Astrocyte (in vitro differentiated cells and primary cell): ENCODE data around the gene CFAP157.

ENCODE experiments used
- EZH2 ChIP-seq: IDR thresholded peaks from 2 replicates; pipeline ENCODE4 v1.6.1; 2012; ENCODE audit warnings: mild to moderate bottlenecking, low read length, inconsistent platforms; ENCODE audit not compliant: insufficient read depth
- TF ChIP-seq, protein P1 (sequence below): IDR thresholded peaks from 2 replicates; pipeline ENCODE4 v1.5.1; 2011; ENCODE audit warnings: low read depth, mild to moderate bottlenecking, inconsistent platforms, low read length, moderate library complexity; ENCODE audit not compliant: insufficient read depth

DNA sequence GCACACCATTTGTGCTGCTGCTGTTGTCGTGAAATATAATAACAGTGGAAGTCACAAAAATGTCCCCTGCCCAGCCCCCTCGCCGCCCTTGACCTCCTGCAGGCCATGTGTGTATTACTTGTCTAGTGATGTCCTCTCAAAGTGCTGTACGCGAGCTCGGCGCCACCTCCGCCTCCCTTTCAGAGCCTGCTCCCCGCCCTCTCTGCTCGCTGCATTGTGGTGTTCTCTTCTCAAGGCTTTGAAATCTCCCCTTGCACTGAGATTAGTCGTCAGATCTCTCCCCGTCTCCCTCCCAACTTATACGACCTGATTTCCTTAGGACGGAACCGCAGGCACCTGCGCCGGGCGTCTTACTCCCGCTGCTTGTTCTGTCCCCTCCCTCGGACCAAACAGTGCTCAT lies 14.7 kb upstream of the CFAP157 start:
- TF ChIP-seq, protein P1, sequence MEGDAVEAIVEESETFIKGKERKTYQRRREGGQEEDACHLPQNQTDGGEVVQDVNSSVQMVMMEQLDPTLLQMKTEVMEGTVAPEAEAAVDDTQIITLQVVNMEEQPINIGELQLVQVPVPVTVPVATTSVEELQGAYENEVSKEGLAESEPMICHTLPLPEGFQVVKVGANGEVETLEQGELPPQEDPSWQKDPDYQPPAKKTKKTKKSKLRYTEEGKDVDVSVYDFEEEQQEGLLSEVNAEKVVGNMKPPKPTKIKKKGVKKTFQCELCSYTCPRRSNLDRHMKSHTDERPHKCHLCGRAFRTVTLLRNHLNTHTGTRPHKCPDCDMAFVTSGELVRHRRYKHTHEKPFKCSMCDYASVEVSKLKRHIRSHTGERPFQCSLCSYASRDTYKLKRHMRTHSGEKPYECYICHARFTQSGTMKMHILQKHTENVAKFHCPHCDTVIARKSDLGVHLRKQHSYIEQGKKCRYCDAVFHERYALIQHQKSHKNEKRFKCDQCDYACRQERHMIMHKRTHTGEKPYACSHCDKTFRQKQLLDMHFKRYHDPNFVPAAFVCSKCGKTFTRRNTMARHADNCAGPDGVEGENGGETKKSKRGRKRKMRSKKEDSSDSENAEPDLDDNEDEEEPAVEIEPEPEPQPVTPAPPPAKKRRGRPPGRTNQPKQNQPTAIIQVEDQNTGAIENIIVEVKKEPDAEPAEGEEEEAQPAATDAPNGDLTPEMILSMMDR: no peak
- no peak for TF ChIP-seq EZH2
